Stimulated activated naive B cell treated with anti-CD40 and anti-IgM and Interleukin-4, amounts not matched to agents 10 μg/mL and 1 μg/mL and 100 μg/mL, for 72 hours (primary cell): ENCODE data around the gene CEP164.

ENCODE experiments used
- ATAC-seq, 2 donors: fragments of 150-1000 bp; cut with Tn5 transposase; replicated peaks; 2 replicates each; pipeline ENCODE4 v1.10.0; 2021; ENCODE audit warnings: moderate library complexity in 1 of 2
- DNase-seq: peaks from one replicate; pipeline ENCODE4 v3.0.0; 2021
- H3K27ac Mint-ChIP-seq: one replicate; pipeline ENCODE4 v1.8.0; 2022; ENCODE audit warnings: mild to moderate bottlenecking, mixed read lengths
- H3K27me3 Mint-ChIP-seq, 2 donors: one replicate each; pipeline ENCODE4 v1.8.0; 2022; ENCODE audit warnings: mixed read lengths in 2 of 2
- H3K36me3 Mint-ChIP-seq, 2 donors: one replicate each; pipeline ENCODE4 v1.8.0; 2022; ENCODE audit warnings: mixed read lengths in 2 of 2, mild to moderate bottlenecking in 1 of 2
- H3K4me1 Mint-ChIP-seq, 2 donors: one replicate each; pipeline ENCODE4 v1.8.0; 2022; ENCODE audit warnings: mixed read lengths in 2 of 2, mild to moderate bottlenecking in 1 of 2
- H3K4me3 Mint-ChIP-seq, 2 donors: one replicate each; pipeline ENCODE4 v1.8.0; 2022; ENCODE audit warnings: mild to moderate bottlenecking in 2 of 2, mixed read lengths in 2 of 2, moderate library complexity in 1 of 2
- H3K9me3 Mint-ChIP-seq, 2 donors: one replicate each; pipeline ENCODE4 v1.8.0; 2022; ENCODE audit warnings: mixed read lengths in 2 of 2, mild to moderate bottlenecking in 1 of 2

Gene CEP164

DNA sequence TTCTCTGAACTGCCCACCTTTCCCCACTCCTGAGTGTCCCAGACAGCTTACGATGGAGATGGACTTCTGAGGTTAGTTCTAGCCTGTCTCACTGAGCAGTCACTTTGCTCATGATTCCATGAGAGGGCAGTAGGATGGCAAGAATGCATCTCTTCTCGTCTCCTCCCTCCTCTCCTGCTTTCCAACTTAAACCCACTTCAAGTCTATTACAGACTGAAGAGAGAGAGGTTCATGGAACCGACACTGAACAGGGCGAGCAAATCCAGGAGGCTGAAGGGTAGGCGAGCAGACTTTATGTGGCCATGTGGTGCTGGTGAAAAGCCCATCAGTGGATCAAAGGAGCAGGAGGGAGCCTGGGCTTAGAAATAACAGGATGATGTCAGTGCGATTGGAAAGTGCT is 38.6 kb downstream of the CEP164 start:
- no peak for DNase-seq
- H3K27ac Mint-ChIP-seq: no peak overlapping the region
- H3K36me3 Mint-ChIP-seq: peaks cover 53 to 82% of the 10 kb centered on the region in 2 donors
- no peaks in the 10 kb centered on the region for H3K9me3 Mint-ChIP-seq
- no peak for ATAC-seq
- no peak overlapping the region for H3K4me3 Mint-ChIP-seq
- H3K27me3 Mint-ChIP-seq: no peaks in the 10 kb centered on the region
- no peaks in the 10 kb centered on the region for H3K4me1 Mint-ChIP-seq

GRCh38 chr11:117366875-117367274 is 39.2 kb downstream of the CEP164 start:
- DNase-seq (no peak), ATAC-seq (no peak)
- no peak overlapping the region for H3K27ac Mint-ChIP-seq
- peaks cover 51 to 82% of the 10 kb centered on the region in 2 donors for H3K36me3 Mint-ChIP-seq
- no peaks in the 10 kb centered on the region for H3K4me1 Mint-ChIP-seq
- H3K27me3 Mint-ChIP-seq: no peaks in the 10 kb centered on the region
- no peaks in the 10 kb centered on the region for H3K9me3 Mint-ChIP-seq
- H3K4me3 Mint-ChIP-seq: no peak overlapping the region

DNA sequence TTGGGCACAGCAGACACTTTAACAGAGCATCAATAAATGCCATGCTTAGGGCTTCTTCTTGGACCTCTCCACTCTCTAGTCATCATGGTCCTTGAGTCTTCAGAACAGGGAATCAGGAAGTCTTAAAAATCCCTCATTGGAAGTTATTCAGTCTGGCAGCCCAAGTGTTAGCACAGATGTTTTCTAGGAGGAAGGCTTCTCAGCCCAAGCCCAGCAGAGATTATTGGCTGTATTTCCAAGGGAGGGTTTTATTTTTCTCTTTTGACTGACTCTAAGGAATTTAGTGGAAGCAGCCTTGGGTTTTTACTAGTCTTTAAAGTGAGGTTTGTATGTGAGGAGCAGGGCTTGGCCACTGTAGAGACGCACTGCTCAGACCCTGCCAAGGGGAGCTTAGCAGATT is 41.9 kb downstream of the CEP164 start:
- ATAC-seq: no peak
- H3K4me3 Mint-ChIP-seq: no peak overlapping the region
- H3K27me3 Mint-ChIP-seq: no peaks in the 10 kb centered on the region
- DNase-seq: no peak
- no peak overlapping the region for H3K27ac Mint-ChIP-seq
- peaks cover 58 to 81% of the 10 kb centered on the region in 2 donors for H3K36me3 Mint-ChIP-seq
- no peaks in the 10 kb centered on the region for H3K4me1 Mint-ChIP-seq
- no peaks in the 10 kb centered on the region for H3K9me3 Mint-ChIP-seq

- Mint-ChIP-seq H3K9me3 (no peaks in the 10 kb centered on the region), H3K4me1 (no peaks in the 10 kb centered on the region), H3K4me3 (no peak overlapping the region), H3K27ac (no peak overlapping the region), H3K27me3 (no peaks in the 10 kb centered on the region), H3K36me3 (peaks cover 56 to 84% of the 10 kb centered on the region in 2 donors)
- DNase-seq (no peak), ATAC-seq (no peak)
Measured at GRCh38 chr11:117371453-117371852, 43.8 kb downstream of the CEP164 start.

- DNase-seq: no peak
- Mint-ChIP-seq H3K4me3 (no peak overlapping the region), H3K27me3 (no peaks in the 10 kb centered on the region), H3K36me3 (peaks cover 55 to 81% of the 10 kb centered on the region in 2 donors), H3K4me1 (no peaks in the 10 kb centered on the region), H3K27ac (no peak overlapping the region), H3K9me3 (no peaks in the 10 kb centered on the region)
- ATAC-seq: no peak
Measured at GRCh38 chr11:117374316-117375055, 46.8 kb downstream of the CEP164 start.

DNA sequence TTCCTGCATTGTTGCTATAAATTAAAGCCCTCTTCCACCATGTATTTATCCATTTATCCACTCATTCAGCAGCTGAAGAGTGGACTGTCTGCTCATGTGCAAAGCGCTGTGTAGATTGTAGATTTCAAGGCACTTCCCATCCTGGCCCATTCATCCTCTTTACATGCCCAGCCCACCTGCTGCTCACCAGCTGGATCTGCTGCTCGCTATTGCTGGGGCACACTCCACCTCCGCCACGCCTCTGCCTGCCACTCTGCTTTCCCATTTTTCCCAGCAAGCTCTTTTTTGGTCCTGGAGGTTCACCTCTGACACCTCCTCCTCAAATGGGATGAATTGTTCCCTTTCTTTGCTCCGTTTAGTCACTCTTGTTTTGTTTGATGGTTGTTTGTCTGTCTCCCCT is 48.3 kb downstream of the CEP164 start:
- Mint-ChIP-seq H3K27me3 (no peaks in the 10 kb centered on the region), H3K4me1 (no peaks in the 10 kb centered on the region), H3K36me3 (peaks cover 55 to 79% of the 10 kb centered on the region in 2 donors), H3K9me3 (no peaks in the 10 kb centered on the region), H3K27ac (no peak overlapping the region), H3K4me3 (no peak overlapping the region)
- ATAC-seq (no peak), DNase-seq (no peak)

GRCh38 chr11:117376517-117376916 is 48.9 kb downstream of the CEP164 start:
- no peak for ATAC-seq
- Mint-ChIP-seq H3K4me1 (no peaks in the 10 kb centered on the region), H3K9me3 (no peaks in the 10 kb centered on the region), H3K36me3 (peaks cover 57 to 79% of the 10 kb centered on the region in 2 donors), H3K4me3 (no peak overlapping the region), H3K27me3 (no peaks in the 10 kb centered on the region), H3K27ac (no peak overlapping the region)
- no peak for DNase-seq

DNA sequence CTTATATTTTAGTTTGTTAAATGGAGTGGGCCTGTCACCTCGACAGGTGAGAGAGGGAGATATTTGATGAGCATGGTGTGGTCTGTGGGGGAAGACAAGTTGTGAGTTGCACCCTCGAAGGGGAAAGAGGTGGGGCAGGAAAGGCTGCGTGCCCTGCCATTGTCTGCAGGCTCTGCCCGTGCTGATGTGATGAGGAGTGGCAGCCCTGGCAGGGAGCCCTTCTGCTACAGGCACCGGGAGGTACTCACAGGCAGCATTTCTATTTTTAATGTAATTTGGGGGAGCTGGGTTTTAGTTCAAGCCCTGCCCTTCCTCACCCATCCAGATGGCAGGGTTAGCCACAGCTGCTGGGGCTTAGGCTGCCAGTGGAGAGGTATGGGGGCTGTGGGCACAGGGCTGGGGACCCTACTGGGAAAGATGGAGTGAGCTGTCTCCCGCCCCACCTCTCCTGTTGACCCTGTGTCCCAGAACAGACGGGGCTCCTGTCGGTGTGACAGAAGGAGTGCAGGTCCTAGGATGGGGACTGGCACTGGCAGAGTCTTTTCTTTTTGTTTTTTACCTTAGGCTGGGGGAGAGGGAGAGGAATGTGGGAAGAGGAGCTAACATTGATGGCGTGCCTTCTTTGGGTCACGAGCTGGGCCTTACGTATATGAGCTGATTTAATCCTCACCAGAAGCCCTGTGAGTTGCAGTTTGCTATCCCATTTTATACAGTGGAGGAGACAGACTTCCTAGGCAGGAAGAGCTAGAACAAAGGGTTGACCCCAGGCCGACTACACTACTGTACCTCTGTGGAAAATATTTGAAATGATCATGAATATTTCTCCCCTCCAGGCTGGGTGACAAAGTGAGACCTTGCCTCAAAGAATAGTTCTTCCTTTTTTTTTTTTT is 51.6 kb downstream of the CEP164 start:
- Mint-ChIP-seq H3K9me3 (no peaks in the 10 kb centered on the region), H3K4me1 (peaks cover 0 to 2% of the 10 kb centered on the region in 2 donors), H3K27ac (no peak overlapping the region), H3K4me3 (no peak overlapping the region), H3K27me3 (no peaks in the 10 kb centered on the region), H3K36me3 (peaks cover 54 to 78% of the 10 kb centered on the region in 2 donors)
- ATAC-seq: no peak
- DNase-seq: no peak

DNA sequence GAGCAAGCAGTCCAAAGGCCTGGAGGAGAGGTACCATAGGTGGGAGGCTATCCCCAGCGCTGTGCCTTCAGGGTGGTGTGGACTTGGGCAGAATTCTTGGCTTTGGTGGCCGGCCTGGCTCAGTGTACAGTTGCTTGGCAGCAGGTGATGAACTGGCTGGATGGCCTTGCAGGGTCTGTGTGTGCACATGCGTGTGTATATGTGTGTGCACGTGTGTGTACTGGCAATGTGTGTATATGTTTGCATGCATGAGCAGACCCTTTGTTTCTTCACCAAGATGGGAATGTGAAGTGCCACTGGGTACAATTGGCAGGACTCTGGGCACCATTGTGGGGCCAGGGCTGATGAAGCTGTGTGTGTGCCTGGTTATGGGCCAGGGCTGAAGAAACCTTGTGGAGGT is 53.0 kb downstream of the CEP164 start:
- Mint-ChIP-seq H3K9me3 (no peaks in the 10 kb centered on the region), H3K27me3 (no peaks in the 10 kb centered on the region), H3K4me3 (no peak overlapping the region), H3K27ac (no peak overlapping the region), H3K4me1 (peaks cover 0 to 2% of the 10 kb centered on the region in 2 donors), H3K36me3 (peaks cover 51 to 73% of the 10 kb centered on the region in 2 donors)
- ATAC-seq (no peak), DNase-seq (no peak)

DNA sequence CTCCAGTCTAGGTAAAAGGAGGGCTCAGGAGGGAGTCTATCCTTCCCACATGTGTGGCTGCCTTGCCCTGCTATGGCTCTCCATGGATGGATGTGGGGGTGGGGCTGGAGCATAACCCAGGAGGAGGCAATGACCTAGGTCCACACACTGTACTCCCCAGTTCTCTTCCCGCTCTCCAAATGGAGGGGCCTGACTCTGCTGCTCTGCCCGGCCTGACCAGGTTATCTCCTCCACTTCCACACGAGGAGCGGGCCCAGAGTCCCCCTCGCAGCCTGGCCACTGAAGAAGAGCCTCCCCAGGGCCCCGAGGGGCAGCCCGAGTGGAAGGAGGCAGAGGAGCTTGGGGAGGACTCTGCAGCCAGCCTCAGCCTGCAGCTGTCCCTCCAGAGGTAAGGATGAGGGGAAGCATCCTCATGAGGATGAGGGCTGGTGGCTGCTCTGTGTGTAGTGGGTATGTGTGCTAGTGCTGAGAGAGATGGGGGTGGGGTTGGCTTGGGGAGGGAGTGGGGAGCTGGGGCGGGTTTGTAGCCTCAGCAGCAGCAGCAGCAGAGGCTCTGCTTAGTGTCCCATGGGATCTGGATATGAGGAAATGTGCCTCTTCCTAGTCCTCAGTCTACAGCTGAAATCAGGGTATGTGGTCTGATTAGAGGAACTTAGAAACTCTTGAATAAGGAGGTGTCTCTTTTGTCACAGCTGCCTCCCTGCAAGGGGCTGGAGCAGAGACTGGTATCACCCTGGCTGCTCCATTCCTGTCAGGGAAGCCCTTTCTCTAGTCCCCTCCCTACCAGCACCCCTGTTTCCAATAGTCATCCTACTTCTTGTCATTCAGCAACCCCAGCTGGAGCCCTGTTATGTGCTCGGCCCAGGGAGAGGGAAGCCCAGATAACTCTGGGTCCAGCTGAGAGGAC is 54.1 kb downstream of the CEP164 start:
- Mint-ChIP-seq H3K4me3 (no peak overlapping the region), H3K27me3 (no peaks in the 10 kb centered on the region), H3K9me3 (no peaks in the 10 kb centered on the region), H3K36me3 (peaks cover 43 to 69% of the 10 kb centered on the region in 2 donors), H3K4me1 (peaks cover 0 to 2% of the 10 kb centered on the region in 2 donors), H3K27ac (no peak overlapping the region)
- no peak for DNase-seq
- no peak for ATAC-seq

DNA sequence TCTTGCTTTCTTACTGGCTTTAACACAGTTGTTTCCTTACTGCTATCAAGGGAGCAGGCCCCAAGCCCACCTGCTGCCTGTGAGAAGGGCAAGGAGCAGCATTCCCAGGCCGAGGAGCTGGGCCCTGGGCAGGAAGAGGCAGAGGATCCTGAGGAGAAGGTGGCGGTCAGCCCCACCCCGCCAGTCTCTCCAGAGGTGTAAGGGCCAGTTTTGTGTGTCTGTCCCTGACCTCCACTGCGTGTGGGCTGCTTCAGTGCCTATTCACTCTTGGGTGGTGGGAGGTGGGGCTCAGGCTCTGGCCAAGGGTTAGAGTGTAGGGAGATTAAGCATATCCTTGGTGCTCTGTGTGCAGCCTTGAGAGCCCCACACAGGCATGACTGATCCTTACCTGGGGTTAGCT is 55.1 kb downstream of the CEP164 start:
- no peak overlapping the region for H3K27ac Mint-ChIP-seq
- ATAC-seq: no peak
- no peaks in the 10 kb centered on the region for H3K9me3 Mint-ChIP-seq
- no peak overlapping the region for H3K4me3 Mint-ChIP-seq
- H3K36me3 Mint-ChIP-seq: peaks cover 45 to 70% of the 10 kb centered on the region in 2 donors
- H3K4me1 Mint-ChIP-seq: peaks cover 0 to 2% of the 10 kb centered on the region in 2 donors
- DNase-seq: no peak
- no peaks in the 10 kb centered on the region for H3K27me3 Mint-ChIP-seq

- H3K4me3 Mint-ChIP-seq: no peak overlapping the region
- H3K4me1 Mint-ChIP-seq: peaks cover 0 to 2% of the 10 kb centered on the region in 2 donors
- H3K27me3 Mint-ChIP-seq: no peaks in the 10 kb centered on the region
- DNase-seq (no peak), ATAC-seq (no peak)
- H3K27ac Mint-ChIP-seq: no peak overlapping the region
- H3K36me3 Mint-ChIP-seq: peaks cover 50 to 74% of the 10 kb centered on the region in 2 donors
- H3K9me3 Mint-ChIP-seq: no peaks in the 10 kb centered on the region
Measured at GRCh38 chr11:117384045-117384444, 56.4 kb downstream of the CEP164 start.

- H3K4me1 Mint-ChIP-seq: peaks cover 0 to 2% of the 10 kb centered on the region in 2 donors
- ATAC-seq (no peak), DNase-seq (no peak)
- no peaks in the 10 kb centered on the region for H3K27me3 Mint-ChIP-seq
- no peak overlapping the region for H3K4me3 Mint-ChIP-seq
- H3K27ac Mint-ChIP-seq: peak overlapping the region; percentile 1
- no peaks in the 10 kb centered on the region for H3K9me3 Mint-ChIP-seq
- peaks cover 47 to 73% of the 10 kb centered on the region in 2 donors for H3K36me3 Mint-ChIP-seq
Measured at GRCh38 chr11:117385471-117385870, 57.8 kb downstream of the CEP164 start.

DNA sequence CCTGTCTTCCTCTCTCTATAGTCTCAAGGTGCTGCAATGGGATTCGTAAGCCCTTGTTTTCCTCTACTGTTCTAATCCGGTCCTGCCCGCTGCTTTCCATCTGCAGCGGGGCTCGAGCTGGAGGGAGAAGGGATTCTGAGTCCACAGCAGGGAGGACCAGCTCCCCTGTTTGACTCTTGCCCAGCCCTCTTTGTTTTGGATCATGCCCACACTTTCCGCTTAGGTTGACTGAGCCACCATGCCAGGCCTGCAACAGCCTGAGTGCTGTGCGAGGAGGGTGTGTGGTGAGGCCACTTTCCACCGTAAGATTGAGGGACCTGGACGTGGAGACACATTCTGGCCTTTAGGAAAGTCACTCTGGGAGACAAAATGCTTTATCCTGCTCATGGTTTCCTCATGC is 58.3 kb downstream of the CEP164 start:
- Mint-ChIP-seq H3K4me1 (peaks cover 0 to 2% of the 10 kb centered on the region in 2 donors), H3K27ac (no peak overlapping the region), H3K4me3 (no peak overlapping the region)

More for the DNA sequence above, 58.3 kb downstream of the CEP164 start:
- no peak for ATAC-seq
- Mint-ChIP-seq H3K36me3 (peaks cover 47 to 74% of the 10 kb centered on the region in 2 donors), H3K27me3 (no peaks in the 10 kb centered on the region), H3K9me3 (no peaks in the 10 kb centered on the region)
- no peak for DNase-seq
